ENCODE data around the gene SIK3. TPM values are rescaled to one million over a fixed set of nuclear protein-coding genes. Genes with fewer than 3 reads are reported as not detected.

Gene SIK3
- total and polyA plus RNA-seq, 2 donors (not counting 3 experiments of a cell fraction or from before 2014, with no cell fraction given), result 10.3 to 21.3 TPM

- BruUV-seq (replicated peaks), result no TSS peak
- no peak overlapping the region for H3K4me3 ChIP-seq (replicated peaks in 1 of 3; ENCODE audit: insufficient read depth in 1 of 3, low read depth in 1 of 3, low read length in 3 of 3)
- no peaks in the 10 kb centered on the region for H4K20me1 ChIP-seq (replicated peaks; ENCODE audit: control insufficient read depth, extremely low read depth, insufficient read depth, low read length)
- H2AFZ ChIP-seq (ENCODE audit: low read depth, low read length), result no peak overlapping the region
- no peak overlapping the region for H3K27ac ChIP-seq (ENCODE audit: insufficient read depth, low read depth, low read length)
- FAIRE-seq (no peak), DNase-seq (ENCODE audit: low read depth, low spot score) (no peak)
- intact Hi-C loops (cut with micrococcal nuclease) (no loop called here), dilution Hi-C loops (cut with MboI; ENCODE audit: extremely low pct_ligation_motif_present, low sequenced_read_pairs) (no loop called here)
- H3K9ac ChIP-seq (replicated peaks; ENCODE audit: extremely low read depth, insufficient read depth, low read length), result no peak overlapping the region
- ChIA-PET POLR2A (no interaction called here), CTCF (interaction anchor here (1.2 kb wide), 1 partner anchor 79 kb away, joined by 3 read pairs; the partner anchor contains the start of gene APOA5)
- peaks cover 6 to 14% of the 10 kb centered on the region in 2 experiments for H3K36me3 ChIP-seq (ENCODE audit: control insufficient read depth in 2 of 2, extremely low read depth in 1 of 2, insufficient read depth in 2 of 2, low read length in 2 of 2)
- TF ChIP-seq GATA2 (IDR thresholded peaks at IDR 0.05; ENCODE audit: insufficient read depth, insufficient read length, low read depth, low read length) (no peak), CTCF (IDR thresholded peaks at IDR 0.05; ENCODE audit: extremely low read depth in 1 of 2, insufficient read depth in 1 of 2, low read depth in 1 of 2, low read length in 2 of 2) (no peak), FOS (IDR thresholded peaks at IDR 0.05; ENCODE audit: borderline replicate concordance, insufficient read depth, low read length) (no peak), POLR2AphosphoS5 (IDR thresholded peaks at IDR 0.05; ENCODE audit: insufficient read depth, low read depth, low read length) (no peak), MAX (IDR thresholded peaks at IDR 0.05; ENCODE audit: insufficient read depth, insufficient read length) (no peak), JUN (IDR thresholded peaks at IDR 0.05; ENCODE audit: borderline replicate concordance, insufficient read depth, insufficient read length, low read depth) (no peak), EZH2 (IDR thresholded peaks at IDR 0.05; ENCODE audit: borderline replicate concordance, low read depth, low read length, severe bottlenecking) (no peak), MYC (IDR thresholded peaks at IDR 0.05; ENCODE audit: low read depth, low read length) (no peak), POLR2A (IDR thresholded peaks at IDR 0.05; ENCODE audit: low read depth, low read length) (no peak)
- peaks cover 6% of the 10 kb centered on the region for H3K4me1 ChIP-seq (ENCODE audit: control insufficient read depth, extremely low read depth, insufficient read depth, low read length)
- no peaks in the 10 kb centered on the region for H3K9me1 ChIP-seq (replicated peaks; ENCODE audit: control insufficient read depth, extremely low read depth, insufficient read depth, low read length)
- no peaks in the 10 kb centered on the region for H3K79me2 ChIP-seq (ENCODE audit: control insufficient read depth, insufficient read depth, low read length)
- no peaks in the 10 kb centered on the region for H3K27me3 ChIP-seq (ENCODE audit: control insufficient read depth in 2 of 2, insufficient read depth in 2 of 2, low read length in 2 of 2)
- no peaks in the 10 kb centered on the region for H3K9me3 ChIP-seq (replicated peaks; ENCODE audit: control insufficient read depth, insufficient read depth, low read length)
- no peak overlapping the region for H3K4me2 ChIP-seq (ENCODE audit: insufficient read depth, low read length)
These were observed 228.2 kb downstream of the SIK3 start for GRCh38 chr11:116870054-116870453.

All from endothelial cell of umbilical vein (primary cell).